Endodermal cell (in vitro differentiated cells): ENCODE data around the gene ASMT. TPM values are rescaled to one million over a fixed set of nuclear protein-coding genes. Genes with fewer than 3 reads are reported as not detected.

ENCODE experiments used
- DNase-seq: peaks from one replicate; pipeline ENCODE4 v3.0.0-alpha.2; 2017
- H3K27ac ChIP-seq: 2 replicates; pipeline ENCODE4 v1.5.1; 2013; ENCODE audit warnings: mild to moderate bottlenecking, low read depth, low read length, moderate library complexity
- H3K27me3 ChIP-seq: 2 replicates; pipeline ENCODE4 v1.6.1; 2013; ENCODE audit warnings: mild to moderate bottlenecking, low read length, moderate library complexity; ENCODE audit not compliant: insufficient read depth, control insufficient read depth, poor library complexity, severe bottlenecking
- H3K36me3 ChIP-seq: 2 replicates; pipeline ENCODE4 v1.7.0; 2013; ENCODE audit warnings: mild to moderate bottlenecking, low read length, moderate library complexity; ENCODE audit not compliant: control insufficient read depth, insufficient read depth
- H3K4me1 ChIP-seq: one replicate; pipeline ENCODE4 v1.7.0; 2013; ENCODE audit warnings: low read length; ENCODE audit not compliant: control insufficient read depth, insufficient read depth
- H3K4me3 ChIP-seq: 2 replicates; pipeline ENCODE4 v1.5.1; 2013; ENCODE audit warnings: mild to moderate bottlenecking, low read length, moderate library complexity
- H3K9ac ChIP-seq: 2 replicates; pipeline ENCODE4 v1.6.1; 2013; ENCODE audit warnings: mild to moderate bottlenecking, low read length, moderate library complexity; ENCODE audit not compliant: poor library complexity, severe bottlenecking; ENCODE audit errors: extremely low read depth
- H3K9me3 ChIP-seq: 2 replicates; pipeline ENCODE4 v1.6.1; 2013; ENCODE audit warnings: mild to moderate bottlenecking, low read length, moderate library complexity; ENCODE audit not compliant: control insufficient read depth
- H3K27ac Mint-ChIP-seq: 2 replicates; pipeline ENCODE4 v1.8.0; 2020; ENCODE audit warnings: mixed read lengths
- H3K27me3 Mint-ChIP-seq: 2 replicates; pipeline ENCODE4 v1.8.0; 2021; ENCODE audit warnings: mild to moderate bottlenecking, mixed read lengths; ENCODE audit not compliant: insufficient read depth
- H3K36me3 Mint-ChIP-seq: 2 replicates; pipeline ENCODE4 v1.8.0; 2020; ENCODE audit warnings: low read depth, mixed read lengths
- H3K4me1 Mint-ChIP-seq: 2 replicates; pipeline ENCODE4 v1.8.0; 2020; ENCODE audit warnings: mixed read lengths
- H3K4me3 Mint-ChIP-seq: 2 replicates; pipeline ENCODE4 v1.8.0; 2020; ENCODE audit warnings: mild to moderate bottlenecking, moderate library complexity, mixed read lengths
- H3K9me3 Mint-ChIP-seq: 2 replicates; pipeline ENCODE4 v1.8.0; 2020; ENCODE audit warnings: mild to moderate bottlenecking, mixed read lengths
- CTCF ChIP-seq: fragments of 200-600 bp; sonication (generic); conservative IDR thresholded peaks from 2 replicates; pipeline ENCODE4 v1.5.0; 2021; ENCODE audit warnings: antibody characterized with exemption, mild to moderate bottlenecking
- WGBS, 2 experiments: methylation state at CpG; one replicate each; pipeline versions ENCODE4 v1.1.5 to v1.1.7; 2013; ENCODE audit warnings: missing lambda C conversion rate in 2 of 2, mixed read lengths in 1 of 2; ENCODE audit not compliant: insufficient coverage in 1 of 2, insufficient read length in 1 of 2; 5-methylcytosine and 5-hydroxymethylcytosine counted together
- total RNA-seq, 2 donors: library from RNA; stranded (reverse); fragmentation: NEBNext Ultra II Directional in 1 of 2; extraction: Animal tissue kit (Norgen Biotek cat#: 25700) in 1 of 2; gene quantifications; 2 replicates in 1 of 2; 3 replicates in 1 of 2; pipeline ENCODE4 v1.2.1, GENCODE V29; 2021

The ASMT gene
- total RNA-seq, 2 donors from 2014 or later = not detected

GRCh38 chrX:1596676-1597344, 18.0 kb upstream of the ASMT start:
- no peaks in the 10 kb centered on the region for H3K27me3 Mint-ChIP-seq
- Histone ChIP-seq H3K36me3 (peaks cover 53% of the 10 kb centered on the region), H3K4me3 (no peak overlapping the region), H3K9ac (no peak overlapping the region), H3K4me1 (peaks cover 4% of the 10 kb centered on the region), H3K27me3 (no peaks in the 10 kb centered on the region), H3K9me3 (peaks cover 3% of the 10 kb centered on the region), H3K27ac (no peak overlapping the region)
- H3K36me3 Mint-ChIP-seq = peaks cover 63% of the 10 kb centered on the region
- peak; percentile 30 for DNase-seq
- no peak for TF ChIP-seq CTCF
- H3K27ac Mint-ChIP-seq = no peak overlapping the region
- 87 to 92% methylated on average over 20 to 29 of the region's 30 CpGs for WGBS, 2 experiments
- H3K4me1 Mint-ChIP-seq = peaks cover 10% of the 10 kb centered on the region
- H3K9me3 Mint-ChIP-seq = no peaks in the 10 kb centered on the region
- H3K4me3 Mint-ChIP-seq = no peak overlapping the region

GRCh38 chrX:1597345-1598020, 17.4 kb upstream of the ASMT start:
- peaks cover 10% of the 10 kb centered on the region for H3K4me1 Mint-ChIP-seq
- no peaks in the 10 kb centered on the region for H3K27me3 Mint-ChIP-seq
- Histone ChIP-seq H3K27me3 (no peaks in the 10 kb centered on the region), H3K36me3 (peaks cover 60% of the 10 kb centered on the region), H3K27ac (no peak overlapping the region), H3K4me1 (peaks cover 4% of the 10 kb centered on the region), H3K9me3 (peaks cover 5% of the 10 kb centered on the region), H3K9ac (no peak overlapping the region), H3K4me3 (no peak overlapping the region)
- peaks cover 70% of the 10 kb centered on the region for H3K36me3 Mint-ChIP-seq
- no peak overlapping the region for H3K27ac Mint-ChIP-seq
- DNase-seq = peak; percentile 31
- 96% methylated on average over 18 to 25 of the region's 25 CpGs for WGBS, 2 experiments
- no peaks in the 10 kb centered on the region for H3K9me3 Mint-ChIP-seq
- no peak overlapping the region for H3K4me3 Mint-ChIP-seq
- no peak for TF ChIP-seq CTCF

- Histone ChIP-seq H3K9ac (no peak overlapping the region), H3K4me1 (peaks cover 3% of the 10 kb centered on the region), H3K27me3 (no peaks in the 10 kb centered on the region), H3K27ac (no peak overlapping the region), H3K36me3 (peaks cover 63% of the 10 kb centered on the region), H3K9me3 (peaks cover 5% of the 10 kb centered on the region), H3K4me3 (no peak overlapping the region)
- Mint-ChIP-seq H3K4me1 (peaks cover 3% of the 10 kb centered on the region), H3K27me3 (no peaks in the 10 kb centered on the region), H3K36me3 (peaks cover 74% of the 10 kb centered on the region), H3K27ac (no peak overlapping the region), H3K9me3 (no peaks in the 10 kb centered on the region), H3K4me3 (no peak overlapping the region)
- WGBS, 2 experiments = 96 to 100% methylated on average over 33 to 47 of the region's 50 CpGs
- peak; percentile 33 for DNase-seq
- TF ChIP-seq CTCF = no peak
Measured at GRCh38 chrX:1598021-1598875, 16.6 kb upstream of the ASMT start.
